SK-N-SH treated with all-trans-retinoic acid at 6 μM for 48 hours (cell line): ENCODE measurements around the gene ADAMTSL1.

Experiments
- BACH2 ChIP-seq: fragments of 250-450 bp; sonication (Bioruptor Pico); IDR thresholded peaks from 2 replicates; pipeline ENCODE4 v1.9.0; 2021; ENCODE audit warnings: mild to moderate bottlenecking, borderline replicate concordance
- CSRNP3 ChIP-seq: fragments of 250-450 bp; sonication (Bioruptor Pico); IDR thresholded peaks from 2 replicates; pipeline ENCODE4 v1.5.1; 2021; ENCODE audit warnings: mild to moderate bottlenecking, moderate library complexity
- ESRRG ChIP-seq: fragments of 250-450 bp; sonication (Bioruptor Pico); IDR thresholded peaks from 2 replicates; pipeline ENCODE4 v1.6.1; 2021; ENCODE audit warnings: mild to moderate bottlenecking
- ISL1 ChIP-seq: fragments of 250-450 bp; sonication (Bioruptor Pico); IDR thresholded peaks from 2 replicates; pipeline ENCODE4 v2.1.2; 2022; ENCODE audit warnings: mild to moderate bottlenecking, moderate library complexity
- OSR1 ChIP-seq: fragments of 250-450 bp; sonication (Bioruptor Pico); IDR thresholded peaks from 2 replicates; pipeline ENCODE4 v1.8.0; 2022; ENCODE audit warnings: moderate library complexity, mild to moderate bottlenecking, inconsistent platforms
- RARB ChIP-seq: fragments of 250-450 bp; sonication (Bioruptor Pico); IDR thresholded peaks from 2 replicates; pipeline ENCODE4 v1.8.0; 2021; ENCODE audit warnings: mild to moderate bottlenecking, moderate library complexity
- TCF4 ChIP-seq: fragments of 250-450 bp; sonication (Bioruptor Pico); IDR thresholded peaks from 2 replicates; pipeline ENCODE4 v1.8.0; 2021; ENCODE audit warnings: mild to moderate bottlenecking, moderate library complexity, borderline replicate concordance
- ZC3H10 ChIP-seq: fragments of 250-450 bp; sonication (Bioruptor Pico); IDR thresholded peaks from 2 replicates; pipeline ENCODE4 v1.5.1; 2021; ENCODE audit warnings: mild to moderate bottlenecking, moderate library complexity
- ZFP3 ChIP-seq: fragments of 250-450 bp; sonication (Bioruptor Pico); IDR thresholded peaks from 2 replicates; pipeline ENCODE4 v1.5.0; 2020; ENCODE audit warnings: mild to moderate bottlenecking, moderate library complexity
- ZFP30 ChIP-seq: fragments of 450-650 bp; formaldehyde crosslinking; IDR thresholded peaks from 2 replicates; pipeline ENCODE4 v1.5.0; 2022; ENCODE audit warnings: mild to moderate bottlenecking, moderate library complexity
- ZNF8 ChIP-seq: fragments of 450-650 bp; formaldehyde crosslinking; IDR thresholded peaks from 2 replicates; pipeline ENCODE4 v1.5.0; 2020; ENCODE audit warnings: mild to moderate bottlenecking, moderate library complexity
- TF ChIP-seq, protein P1 (sequence below): fragments of 250-450 bp; sonication (Bioruptor Pico); IDR thresholded peaks from 2 replicates; pipeline ENCODE4 v1.8.0; 2020; ENCODE audit warnings: mild to moderate bottlenecking, moderate library complexity, borderline replicate concordance

DNA sequence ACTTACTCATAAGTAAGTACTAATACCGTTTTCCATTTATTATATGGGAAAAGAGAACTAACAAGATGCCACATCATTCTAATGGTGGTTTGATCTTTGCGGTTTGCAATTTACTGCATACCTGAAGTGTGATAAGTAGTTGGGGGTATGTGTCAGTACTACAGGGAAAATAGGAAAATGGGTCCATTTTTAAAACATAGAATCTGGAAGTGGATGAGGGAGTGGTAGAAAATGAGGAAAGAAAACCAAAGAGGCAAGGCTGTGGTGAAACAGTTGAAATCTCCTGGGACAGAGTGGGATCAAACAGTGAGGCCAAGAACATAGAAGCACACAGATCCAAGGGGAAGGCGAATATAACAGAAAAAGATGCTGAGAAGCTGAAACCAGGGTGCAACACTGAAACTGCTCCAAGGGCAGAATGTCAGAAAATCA is 6.7 kb downstream of the ADAMTSL1 start:
- TF ChIP-seq, protein P1, sequence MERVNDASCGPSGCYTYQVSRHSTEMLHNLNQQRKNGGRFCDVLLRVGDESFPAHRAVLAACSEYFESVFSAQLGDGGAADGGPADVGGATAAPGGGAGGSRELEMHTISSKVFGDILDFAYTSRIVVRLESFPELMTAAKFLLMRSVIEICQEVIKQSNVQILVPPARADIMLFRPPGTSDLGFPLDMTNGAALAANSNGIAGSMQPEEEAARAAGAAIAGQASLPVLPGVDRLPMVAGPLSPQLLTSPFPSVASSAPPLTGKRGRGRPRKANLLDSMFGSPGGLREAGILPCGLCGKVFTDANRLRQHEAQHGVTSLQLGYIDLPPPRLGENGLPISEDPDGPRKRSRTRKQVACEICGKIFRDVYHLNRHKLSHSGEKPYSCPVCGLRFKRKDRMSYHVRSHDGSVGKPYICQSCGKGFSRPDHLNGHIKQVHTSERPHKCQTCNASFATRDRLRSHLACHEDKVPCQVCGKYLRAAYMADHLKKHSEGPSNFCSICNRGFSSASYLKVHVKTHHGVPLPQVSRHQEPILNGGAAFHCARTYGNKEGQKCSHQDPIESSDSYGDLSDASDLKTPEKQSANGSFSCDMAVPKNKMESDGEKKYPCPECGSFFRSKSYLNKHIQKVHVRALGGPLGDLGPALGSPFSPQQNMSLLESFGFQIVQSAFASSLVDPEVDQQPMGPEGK (CRISPR knock-in tag): no peak
- no peak for TF ChIP-seq ZFP30 (CRISPR knock-in tag)
- no peak for TF ChIP-seq ZFP3
- TF ChIP-seq OSR1 (CRISPR knock-in tag): no peak
- TF ChIP-seq ZC3H10 (CRISPR knock-in tag): no peak
- no peak for TF ChIP-seq BACH2 (CRISPR knock-in tag)
- no peak for TF ChIP-seq RARB (CRISPR knock-in tag)
- no peak for TF ChIP-seq CSRNP3
- no peak for TF ChIP-seq ESRRG (CRISPR knock-in tag)
- TF ChIP-seq ZNF8: no peak
- no peak for TF ChIP-seq ISL1 (CRISPR knock-in tag)
- TF ChIP-seq TCF4 (CRISPR knock-in tag): no peak
